ENCODE data around the gene SNRPD2. TPM values are rescaled to one million over a fixed set of nuclear protein-coding genes. Genes with fewer than 3 reads are reported as not detected.

SNRPD2 gene
- total RNA-seq, 1 donor from 2014 or later: 210 TPM

DNA sequence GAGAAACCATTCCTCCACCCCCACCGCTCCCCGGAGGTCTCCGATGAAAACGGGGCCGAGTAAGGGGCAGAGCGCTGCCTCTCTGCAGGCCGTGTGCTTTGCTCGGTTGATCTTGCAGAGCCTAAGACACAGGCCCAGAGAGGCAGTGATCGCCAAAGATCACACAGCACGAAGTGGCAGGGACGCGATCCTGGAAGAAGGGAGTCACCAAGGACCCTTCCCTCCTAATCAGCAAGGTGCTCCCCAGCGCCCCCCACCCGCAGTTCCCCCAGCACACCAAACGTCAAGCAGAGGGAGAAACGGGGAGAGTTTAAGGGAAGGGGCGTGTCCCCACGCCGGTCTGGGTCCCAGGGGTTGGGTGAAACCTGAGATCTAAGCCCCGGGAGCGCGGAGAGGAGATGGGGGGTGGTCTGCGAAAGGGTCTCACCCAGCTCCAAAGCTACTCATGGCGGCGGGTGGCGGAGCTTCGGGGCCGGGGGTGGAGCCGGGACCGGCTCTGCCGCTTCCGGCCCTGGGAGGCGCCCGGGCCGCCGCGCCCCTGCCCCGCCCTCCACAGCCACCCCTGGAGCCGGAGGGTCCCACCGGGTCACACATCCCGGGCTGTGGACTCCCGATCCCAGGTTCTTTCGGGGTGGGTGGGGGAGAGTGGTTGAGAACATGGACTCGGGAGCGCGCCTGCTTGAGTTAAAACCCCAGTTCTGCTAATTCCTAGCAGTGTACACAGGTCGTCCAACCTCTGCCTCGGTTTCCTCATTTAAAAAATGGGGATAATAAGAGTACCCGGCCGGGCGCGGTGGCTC is 52.6 kb downstream of the SNRPD2 start, which contains the start of gene EML2:
Gene EML2 (minus strand): TSS at position 468 of the 800 bp plus-strand sequence. CDS start 21 bp downstream, at position 447.
- intact Hi-C loops (cut with DNase I): no loop called here
- DNase-seq (ENCODE audit: low spot score): peak; percentile 80

DNA sequence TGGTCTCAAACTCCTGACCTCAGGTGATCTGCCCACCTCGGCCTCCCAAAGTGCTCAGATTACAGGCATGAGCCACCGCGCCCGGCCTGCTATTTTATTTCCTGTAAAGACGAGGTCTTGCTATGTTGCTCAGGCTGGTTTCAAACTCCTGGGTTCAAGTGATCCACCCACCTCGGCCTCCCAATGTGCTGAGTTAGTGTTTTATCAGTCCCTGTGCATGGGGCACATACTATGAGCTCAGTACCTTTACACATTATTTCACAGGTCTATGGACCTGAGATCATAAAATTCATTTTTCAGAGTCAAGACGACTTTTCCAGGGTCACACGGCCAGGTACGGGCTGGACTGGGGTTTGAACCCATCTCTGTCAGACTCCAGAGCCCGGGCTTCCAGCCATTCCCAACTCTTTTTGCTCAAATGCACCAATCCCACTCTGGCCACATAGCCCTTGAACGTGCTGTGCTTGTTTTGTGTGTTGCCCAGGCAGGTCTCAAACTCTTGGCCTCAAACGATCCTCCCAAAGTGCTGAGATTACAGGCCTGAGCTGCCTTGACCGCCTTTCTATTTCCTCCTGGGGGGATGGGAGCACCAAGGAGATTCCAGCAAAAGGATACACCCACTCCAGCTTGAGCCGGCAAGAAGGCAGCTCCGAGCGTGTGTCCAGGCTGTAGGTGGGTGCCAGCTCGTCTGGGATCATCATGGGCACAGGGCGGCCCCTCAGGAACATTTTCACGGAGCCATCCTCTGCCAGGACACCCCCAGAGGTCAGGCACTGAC is 53.7 kb downstream of the SNRPD2 start:
- intact Hi-C loops (cut with DNase I): no loop called here
- DNase-seq (ENCODE audit: low spot score): no peak

Small RNA genes within 50 kb of the gene (microRNA-seq; reads per million reads assigned to microRNA genes)
- gene MIR330: 63.6 reads per million, percentile 52 among the genes with 10 or more reads in this experiment
- gene MIR642A: not detected
- not detected for gene MIR642B

Other genes with a start within 250 kb of the SNRPD2 start
- 0.94 TPM for gene FOSB, start 224.0 kb downstream of the SNRPD2 start, total RNA-seq
- 15.1 TPM for gene RTN2, start 194.9 kb downstream of the SNRPD2 start, total RNA-seq
- gene PPM1N, start 193.5 kb downstream of the SNRPD2 start, total RNA-seq: 0.59 TPM
- 60.4 TPM for gene VASP, start 184.5 kb downstream of the SNRPD2 start, total RNA-seq
- gene OPA3, start 107.2 kb downstream of the SNRPD2 start, total RNA-seq: 15.3 TPM
- gene GPR4, start 89.7 kb downstream of the SNRPD2 start, total RNA-seq: 6.9 TPM
- gene EML2, start 52.6 kb downstream of the SNRPD2 start, total RNA-seq: 45.8 TPM
- gene GIPR, start 23.7 kb downstream of the SNRPD2 start, total RNA-seq: 6.9 TPM
- gene QPCTL, start 713 bp upstream of the SNRPD2 start, total RNA-seq: 2.6 TPM
- gene FBXO46, start 38.9 kb upstream of the SNRPD2 start, total RNA-seq: 8.2 TPM
- gene MEIOSIN, start 41.5 kb upstream of the SNRPD2 start, total RNA-seq: not detected
- gene SIX5, start 77.3 kb upstream of the SNRPD2 start, total RNA-seq: 20.7 TPM
- 441 TPM for gene DMPK, start 90.5 kb upstream of the SNRPD2 start, total RNA-seq
- gene DMWD, start 100.9 kb upstream of the SNRPD2 start, total RNA-seq: 120 TPM
- 0.16 TPM for gene RSPH6A, start 123.4 kb upstream of the SNRPD2 start, total RNA-seq
- 33.6 TPM for gene SYMPK, start 171.2 kb upstream of the SNRPD2 start, total RNA-seq
- not detected for gene FOXA3, start 172.4 kb upstream of the SNRPD2 start, total RNA-seq
- gene IRF2BP1, start 194.2 kb upstream of the SNRPD2 start, total RNA-seq: 17.4 TPM
- gene MYPOP, start 210.7 kb upstream of the SNRPD2 start, total RNA-seq: 10.3 TPM
- not detected for gene NANOS2, start 222.8 kb upstream of the SNRPD2 start, total RNA-seq